Keratinocyte (primary cell): ENCODE data around the gene LARGE1. TPM values are rescaled to one million over a fixed set of nuclear protein-coding genes. Genes with fewer than 3 reads are reported as not detected.

Experiments used
- DNase-seq: peaks from one replicate; pipeline ENCODE4 v3.0.0-alpha.2; 2011; ENCODE audit warnings: low read depth, missing footprints, low spot score
- FAIRE-seq: peaks from 2 replicates; lab custom pipeline; 2011; peaks lifted over from hg19 to GRCh38; lab: Jason Lieb, UNC
- H2AFZ ChIP-seq: 2 replicates; pipeline ENCODE4 v1.6.0; 2012; ENCODE audit warnings: low read length, control low read depth, inconsistent platforms; ENCODE audit not compliant: control insufficient read depth
- H3K27ac ChIP-seq: 2 replicates; pipeline ENCODE4 v1.5.1; 2011; ENCODE audit warnings: low read length; ENCODE audit not compliant: control insufficient read depth, insufficient read depth
- H3K27me3 ChIP-seq: 3 replicates; pipeline ENCODE4 v1.6.0; 2011; ENCODE audit warnings: low read length; ENCODE audit not compliant: control insufficient read depth, insufficient read depth; ENCODE audit errors: extremely low read depth
- H3K36me3 ChIP-seq, 2 experiments: 2 replicates in 1 of 2; 3 replicates in 1 of 2; pipeline ENCODE4 v1.5.1; 2011; ENCODE audit warnings: low read length in 2 of 2, mild to moderate bottlenecking in 1 of 2; ENCODE audit not compliant: control insufficient read depth in 2 of 2, insufficient read depth in 2 of 2; ENCODE audit errors: extremely low read depth in 1 of 2
- H3K4me1 ChIP-seq: 3 replicates; pipeline ENCODE4 v1.5.1; 2011; ENCODE audit warnings: low read length; ENCODE audit not compliant: control insufficient read depth, insufficient read depth; ENCODE audit errors: extremely low read depth
- H3K4me2 ChIP-seq: 3 replicates; pipeline ENCODE4 v1.6.0; 2011; ENCODE audit warnings: low read depth, low read length; ENCODE audit not compliant: control insufficient read depth, insufficient read depth; ENCODE audit errors: extremely low read depth
- H3K4me3 ChIP-seq, 3 experiments: fragments of 200-600 bp in 1 of 3; sonication (generic) in 1 of 3; 2 replicates in 2 of 3; 3 replicates in 1 of 3; pipeline ENCODE4 v1.5.1; 2011 to 2016; ENCODE audit warnings: low read length in 3 of 3, mild to moderate bottlenecking in 3 of 3, control low read depth in 2 of 3, inconsistent platforms in 1 of 3, low read depth in 1 of 3, mixed read lengths in 1 of 3, mixed run types in 1 of 3, moderate library complexity in 1 of 3; ENCODE audit not compliant: control insufficient read depth in 2 of 3, insufficient read depth in 2 of 3; ENCODE audit errors: extremely low read depth in 1 of 3
- H3K79me2 ChIP-seq: 2 replicates; pipeline ENCODE4 v1.6.0; 2012; ENCODE audit warnings: low read length; ENCODE audit not compliant: control insufficient read depth, insufficient read depth
- H3K9ac ChIP-seq: 3 replicates; pipeline ENCODE4 v1.6.0; 2011; ENCODE audit warnings: low read length; ENCODE audit not compliant: control insufficient read depth, insufficient read depth; ENCODE audit errors: extremely low read depth
- H3K9me1 ChIP-seq: 3 replicates; pipeline ENCODE4 v1.6.0; 2011; ENCODE audit warnings: low read length; ENCODE audit not compliant: control insufficient read depth, insufficient read depth; ENCODE audit errors: extremely low read depth
- H3K9me3 ChIP-seq: 2 replicates; pipeline ENCODE4 v1.5.1; 2012; ENCODE audit warnings: low read depth, low read length; ENCODE audit not compliant: control insufficient read depth
- H4K20me1 ChIP-seq: 3 replicates; pipeline ENCODE4 v1.6.0; 2011; ENCODE audit warnings: low read length; ENCODE audit not compliant: control insufficient read depth, insufficient read depth; ENCODE audit errors: extremely low read depth
- CTCF ChIP-seq, 3 experiments: IDR thresholded peaks in 1 of 3; conservative IDR thresholded peaks in 1 of 3; optimal IDR thresholded peaks in 1 of 3; 2 replicates in 2 of 3; 3 replicates in 1 of 3; pipeline versions ENCODE3 to v1.5.1; 2011; ENCODE audit warnings: low read length in 3 of 3, mild to moderate bottlenecking in 3 of 3, moderate library complexity in 2 of 3, control low read depth in 1 of 3, inconsistent platforms in 1 of 3; ENCODE audit not compliant: insufficient read depth in 2 of 3; ENCODE audit errors: extremely low read depth in 1 of 3
- EZH2 ChIP-seq: IDR thresholded peaks from one replicate; pipeline ENCODE4 v1.6.1; 2012; ENCODE audit warnings: inconsistent platforms, mild to moderate bottlenecking, low read length, moderate library complexity
- dilution Hi-C: fragments of 300-500 bp; cut with MboI; formaldehyde crosslinking; loops from one replicate; pipeline ENCODE4 v1.7.0; 2020; ENCODE audit warnings: low sequenced_read_pairs; ENCODE audit not compliant: extremely low pct_ligation_motif_present
- polyA plus RNA-seq, 5 experiments: library from polyadenylated mRNA; depleted of rRNA in 3 of 5; stranded (reverse) in 3 of 5; stranded (forward) in 1 of 5; unstranded in 1 of 5; fragments of >200 nt; gene quantifications; 1 replicate in 1 of 5; 2 replicates in 3 of 5; 3 replicates in 1 of 5; pipeline versions ENCODE4 v1.2.1 to v1.2.3, GENCODE V29; 2011 to 2012; ENCODE audit warnings: missing spikeins in 2 of 5, low read depth in 1 of 5, low replicate concordance in 1 of 5

The LARGE1 gene
- polyA plus RNA-seq, 1 donor (not counting 4 experiments of a cell fraction or from before 2014, with no cell fraction given), result 4.5 TPM

- dilution Hi-C loops, result no loop called here
Observed at GRCh38 chr22:33575041-33575440, 345.2 kb downstream of the LARGE1 start.

GRCh38 chr22:33573479-33573878 lies 346.8 kb downstream of the LARGE1 start:
- no peak for DNase-seq
- Histone ChIP-seq H2AFZ (no peak overlapping the region), H4K20me1 (no peaks in the 10 kb centered on the region), H3K9me3 (no peaks in the 10 kb centered on the region), H3K9me1 (no peaks in the 10 kb centered on the region), H3K4me2 (no peak overlapping the region), H3K27me3 (no peaks in the 10 kb centered on the region), H3K36me3 (no peaks in the 10 kb centered on the region), H3K4me3 (no peak overlapping the region), H3K27ac (no peak overlapping the region), H3K4me1 (no peaks in the 10 kb centered on the region), H3K79me2 (no peaks in the 10 kb centered on the region), H3K9ac (no peak overlapping the region)
- FAIRE-seq, result no peak
- dilution Hi-C loops, result no loop called here
- TF ChIP-seq CTCF (optimal IDR thresholded peaks at IDR 0.05 in 1 of 3, IDR thresholded peaks at IDR 0.05 in 1 of 3, conservative IDR thresholded peaks at IDR 0.05 in 1 of 3; ENCODE audit: extremely low read depth in 1 of 3, insufficient read depth in 2 of 3, low read length in 3 of 3) (no peak), EZH2 (no peak)

More at GRCh38 chr22:33575041-33575440, 345.2 kb downstream of the LARGE1 start:
- Histone ChIP-seq H3K27me3 (no peaks in the 10 kb centered on the region), H3K9me1 (no peaks in the 10 kb centered on the region), H3K36me3 (no peaks in the 10 kb centered on the region), H3K4me3 (no peak overlapping the region), H3K79me2 (no peaks in the 10 kb centered on the region), H2AFZ (no peak overlapping the region), H3K4me2 (no peak overlapping the region), H3K9ac (no peak overlapping the region), H3K9me3 (no peaks in the 10 kb centered on the region), H3K27ac (no peak overlapping the region), H4K20me1 (no peaks in the 10 kb centered on the region), H3K4me1 (no peaks in the 10 kb centered on the region)
- no peak for FAIRE-seq
- DNase-seq, result no peak
- TF ChIP-seq CTCF (optimal IDR thresholded peaks at IDR 0.05 in 1 of 3, IDR thresholded peaks at IDR 0.05 in 1 of 3, conservative IDR thresholded peaks at IDR 0.05 in 1 of 3; ENCODE audit: extremely low read depth in 1 of 3, insufficient read depth in 2 of 3, low read length in 3 of 3), result no peak
- TF ChIP-seq EZH2, result no peak
